Neural progenitor cell (in vitro differentiated cells): ENCODE results near the gene NR2C2. TPM values are rescaled to one million over a fixed set of nuclear protein-coding genes. Genes with fewer than 3 reads are reported as not detected.

Experiments used
- DNase-seq: peaks from one replicate; pipeline ENCODE4 v3.0.0-alpha.2; 2016; ENCODE audit warnings: low spot score
- H2AFZ ChIP-seq: fragments of 200-600 bp; sonication (generic); replicated peaks from 2 replicates; pipeline ENCODE4 v1.6.1; 2016; ENCODE audit warnings: antibody characterized with exemption
- H3F3A ChIP-seq: fragments of 200-600 bp; sonication (generic); 2 replicates; pipeline ENCODE4 v1.6.1; 2016; ENCODE audit warnings: antibody characterized with exemption, low read depth
- H3K27ac ChIP-seq: fragments of 200-600 bp; sonication (generic); 2 replicates; pipeline ENCODE4 v1.5.1; 2016; ENCODE audit warnings: mild to moderate bottlenecking
- H3K27me3 ChIP-seq: fragments of 200-600 bp; sonication (generic); 2 replicates; pipeline ENCODE4 v1.6.1; 2016; ENCODE audit warnings: mild to moderate bottlenecking, moderate library complexity
- H3K36me3 ChIP-seq: fragments of 200-600 bp; sonication (generic); 2 replicates; pipeline ENCODE4 v1.5.1; 2016
- H3K4me1 ChIP-seq: fragments of 200-600 bp; sonication (generic); 2 replicates; pipeline ENCODE4 v1.6.1; 2016; ENCODE audit warnings: mixed run types
- H3K4me2 ChIP-seq: fragments of 200-600 bp; sonication (generic); 2 replicates; pipeline ENCODE4 v1.6.1; 2016
- H3K4me3 ChIP-seq: fragments of 200-600 bp; sonication (generic); 2 replicates; pipeline ENCODE4 v1.5.1; 2016
- H3K79me2 ChIP-seq: fragments of 200-600 bp; sonication (generic); 2 replicates; pipeline ENCODE4 v1.6.1; 2016; ENCODE audit warnings: low read depth
- H3K9ac ChIP-seq: fragments of 200-600 bp; sonication (generic); 2 replicates; pipeline ENCODE4 v1.6.1; 2016
- H3K9me3 ChIP-seq: fragments of 200-600 bp; sonication (generic); 2 replicates; pipeline ENCODE4 v1.5.1; 2016; ENCODE audit warnings: low read depth
- H4K20me1 ChIP-seq: fragments of 200-600 bp; sonication (generic); 2 replicates; pipeline ENCODE4 v1.6.1; 2016; ENCODE audit warnings: low read depth
- H3K27ac Mint-ChIP-seq: 3 replicates; pipeline ENCODE4 v1.8.0; 2021; ENCODE audit warnings: mixed read lengths
- H3K27me3 Mint-ChIP-seq: 2 replicates; pipeline ENCODE4 v1.8.0; 2022; ENCODE audit warnings: low read depth, mild to moderate bottlenecking, inconsistent platforms, moderate library complexity, mixed read lengths; ENCODE audit not compliant: insufficient read depth
- H3K36me3 Mint-ChIP-seq: 3 replicates; pipeline ENCODE4 v1.8.0; 2021; ENCODE audit warnings: mixed read lengths
- H3K4me1 Mint-ChIP-seq: 3 replicates; pipeline ENCODE4 v1.8.0; 2021; ENCODE audit warnings: mixed read lengths
- H3K4me3 Mint-ChIP-seq: 3 replicates; pipeline ENCODE4 v1.8.0; 2021; ENCODE audit warnings: mild to moderate bottlenecking, moderate library complexity, mixed read lengths
- H3K9me3 Mint-ChIP-seq: 3 replicates; pipeline ENCODE4 v1.8.0; 2020; ENCODE audit warnings: mixed read lengths
- EZH2 ChIP-seq: fragments of 200-600 bp; sonication (generic); IDR thresholded peaks from 2 replicates; pipeline ENCODE4 v1.6.1; 2017; ENCODE audit warnings: antibody characterized with exemption, mild to moderate bottlenecking, moderate library complexity
- EZH2phosphoT487 ChIP-seq: fragments of 200-600 bp; sonication (generic); IDR thresholded peaks from 2 replicates; pipeline ENCODE4 v1.6.1; 2017; ENCODE audit warnings: antibody characterized with exemption
- total RNA-seq: library from RNA; depleted of rRNA; stranded (reverse); fragments of >200 nt; gene quantifications from 2 replicates; pipeline ENCODE4 v1.2.3, GENCODE V29; 2015; ENCODE audit warnings: low replicate concordance
- TF ChIP-seq, protein P1 (sequence below): fragments of 200-600 bp; sonication (generic); IDR thresholded peaks from 2 replicates; pipeline ENCODE4 v1.5.1; 2017; ENCODE audit warnings: antibody characterized with exemption, mild to moderate bottlenecking

Gene NR2C2
- total RNA-seq, 1 donor from 2014 or later: 57.3 TPM

DNA sequence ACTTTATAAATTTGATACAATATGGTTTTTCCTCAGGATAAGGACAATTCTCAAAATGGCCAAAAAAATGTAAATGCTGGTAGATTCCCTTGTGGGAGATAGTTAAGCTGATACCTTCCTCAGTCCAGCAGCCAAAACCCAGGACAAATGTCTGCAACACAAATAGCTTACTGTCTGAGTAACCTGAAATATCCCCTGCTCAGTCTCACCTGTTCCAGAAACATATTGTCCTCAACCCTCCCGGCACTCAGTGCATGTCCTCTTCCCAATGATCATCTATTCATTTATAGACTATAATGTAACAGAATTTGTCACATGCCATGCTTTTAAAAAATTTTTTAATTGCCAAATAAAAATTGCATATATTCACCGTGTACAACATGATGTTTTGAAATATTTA lies 139.3 kb downstream of the NR2C2 start:
- TF ChIP-seq EZH2: no peak
- Histone ChIP-seq H3K9me3 (no peaks in the 10 kb centered on the region), H4K20me1 (no peaks in the 10 kb centered on the region), H3F3A (no peaks in the 10 kb centered on the region), H3K4me3 (no peak overlapping the region), H3K27ac (no peak overlapping the region), H3K27me3 (no peaks in the 10 kb centered on the region), H3K4me2 (no peak overlapping the region), H3K79me2 (no peaks in the 10 kb centered on the region), H3K36me3 (no peaks in the 10 kb centered on the region), H3K9ac (no peak overlapping the region), H3K4me1 (no peaks in the 10 kb centered on the region), H2AFZ (no peak overlapping the region)
- H3K9me3 Mint-ChIP-seq: no peaks in the 10 kb centered on the region
- peaks cover 4% of the 10 kb centered on the region for H3K27me3 Mint-ChIP-seq
- no peaks in the 10 kb centered on the region for H3K4me1 Mint-ChIP-seq
- no peak overlapping the region for H3K4me3 Mint-ChIP-seq
- no peak for DNase-seq
- H3K27ac Mint-ChIP-seq: no peak overlapping the region
- H3K36me3 Mint-ChIP-seq: peaks cover 27% of the 10 kb centered on the region

DNA sequence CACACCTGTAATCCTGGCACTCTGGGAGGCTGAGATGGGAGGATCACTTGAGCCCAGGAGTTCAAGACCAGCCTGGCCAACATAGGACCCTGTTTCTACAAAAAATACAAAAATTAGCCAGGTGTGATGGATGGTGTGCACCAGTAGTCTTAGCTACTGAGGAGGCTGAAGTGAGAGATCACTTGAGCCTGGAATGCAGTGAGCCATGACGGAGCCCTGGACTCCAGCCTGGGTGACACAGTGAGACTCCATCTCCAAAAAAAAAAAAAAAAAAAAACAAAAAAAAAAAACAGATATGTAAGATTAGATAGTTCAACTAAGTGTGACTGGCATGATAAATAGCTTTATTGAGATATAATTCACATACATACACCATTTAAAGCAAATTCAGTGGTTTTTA lies 141.8 kb downstream of the NR2C2 start:
- no peaks in the 10 kb centered on the region for H3K79me2 ChIP-seq
- H3K27ac ChIP-seq: no peak overlapping the region
- no peak overlapping the region for H3K4me3 Mint-ChIP-seq
- no peaks in the 10 kb centered on the region for H3K9me3 Mint-ChIP-seq
- H2AFZ ChIP-seq: no peak overlapping the region
- no peak for DNase-seq
- no peaks in the 10 kb centered on the region for H3K36me3 ChIP-seq
- H3K4me1 Mint-ChIP-seq: no peaks in the 10 kb centered on the region
- H3K27me3 ChIP-seq: no peaks in the 10 kb centered on the region
- peaks cover 13% of the 10 kb centered on the region for H3K36me3 Mint-ChIP-seq
- TF ChIP-seq EZH2phosphoT487 (no peak), EZH2 (no peak)
- TF ChIP-seq, protein P1, sequence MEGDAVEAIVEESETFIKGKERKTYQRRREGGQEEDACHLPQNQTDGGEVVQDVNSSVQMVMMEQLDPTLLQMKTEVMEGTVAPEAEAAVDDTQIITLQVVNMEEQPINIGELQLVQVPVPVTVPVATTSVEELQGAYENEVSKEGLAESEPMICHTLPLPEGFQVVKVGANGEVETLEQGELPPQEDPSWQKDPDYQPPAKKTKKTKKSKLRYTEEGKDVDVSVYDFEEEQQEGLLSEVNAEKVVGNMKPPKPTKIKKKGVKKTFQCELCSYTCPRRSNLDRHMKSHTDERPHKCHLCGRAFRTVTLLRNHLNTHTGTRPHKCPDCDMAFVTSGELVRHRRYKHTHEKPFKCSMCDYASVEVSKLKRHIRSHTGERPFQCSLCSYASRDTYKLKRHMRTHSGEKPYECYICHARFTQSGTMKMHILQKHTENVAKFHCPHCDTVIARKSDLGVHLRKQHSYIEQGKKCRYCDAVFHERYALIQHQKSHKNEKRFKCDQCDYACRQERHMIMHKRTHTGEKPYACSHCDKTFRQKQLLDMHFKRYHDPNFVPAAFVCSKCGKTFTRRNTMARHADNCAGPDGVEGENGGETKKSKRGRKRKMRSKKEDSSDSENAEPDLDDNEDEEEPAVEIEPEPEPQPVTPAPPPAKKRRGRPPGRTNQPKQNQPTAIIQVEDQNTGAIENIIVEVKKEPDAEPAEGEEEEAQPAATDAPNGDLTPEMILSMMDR: no peak
- H3F3A ChIP-seq: no peaks in the 10 kb centered on the region
- no peak overlapping the region for H3K9ac ChIP-seq
- H3K4me3 ChIP-seq: no peak overlapping the region
- H3K9me3 ChIP-seq: no peaks in the 10 kb centered on the region
- H3K27me3 Mint-ChIP-seq: no peaks in the 10 kb centered on the region
- H3K4me2 ChIP-seq: no peak overlapping the region
- H3K27ac Mint-ChIP-seq: no peak overlapping the region
- H3K4me1 ChIP-seq: no peaks in the 10 kb centered on the region
- no peaks in the 10 kb centered on the region for H4K20me1 ChIP-seq

DNA sequence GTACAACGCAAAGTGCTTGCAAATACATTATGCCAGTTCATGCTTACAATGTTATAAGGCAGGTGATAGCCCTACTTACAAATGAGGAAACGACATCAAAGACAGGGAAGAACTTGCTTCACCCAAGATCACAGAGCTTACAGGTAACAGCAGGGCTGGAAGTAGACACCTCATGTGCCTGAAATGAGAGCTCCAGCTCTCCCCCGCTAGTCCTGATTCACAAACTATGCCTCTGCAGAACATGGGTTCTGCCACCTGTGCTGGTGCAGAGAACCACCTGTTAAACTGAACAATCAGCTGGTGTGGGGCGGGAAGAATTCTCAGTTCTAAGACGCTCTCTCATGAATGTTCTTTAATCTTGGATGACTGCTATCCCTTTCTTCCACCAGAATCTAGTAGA lies 144.2 kb downstream of the NR2C2 start:
- no peak overlapping the region for H3K27ac Mint-ChIP-seq
- Histone ChIP-seq H2AFZ (no peak overlapping the region), H3K36me3 (no peaks in the 10 kb centered on the region), H3K9ac (no peak overlapping the region), H3K79me2 (peaks cover 4% of the 10 kb centered on the region), H3K4me3 (no peak overlapping the region), H3K27me3 (no peaks in the 10 kb centered on the region), H3K27ac (no peak overlapping the region), H3K4me2 (no peak overlapping the region), H3F3A (no peaks in the 10 kb centered on the region), H3K9me3 (no peaks in the 10 kb centered on the region), H3K4me1 (no peaks in the 10 kb centered on the region), H4K20me1 (no peaks in the 10 kb centered on the region)
- no peak for TF ChIP-seq EZH2
- TF ChIP-seq EZH2phosphoT487: no peak
- TF ChIP-seq, protein P1: no peak
- no peak for DNase-seq
- H3K9me3 Mint-ChIP-seq: no peaks in the 10 kb centered on the region
- no peaks in the 10 kb centered on the region for H3K4me1 Mint-ChIP-seq
- H3K36me3 Mint-ChIP-seq: peaks cover 8% of the 10 kb centered on the region
- no peak overlapping the region for H3K4me3 Mint-ChIP-seq
- H3K27me3 Mint-ChIP-seq: no peaks in the 10 kb centered on the region

DNA sequence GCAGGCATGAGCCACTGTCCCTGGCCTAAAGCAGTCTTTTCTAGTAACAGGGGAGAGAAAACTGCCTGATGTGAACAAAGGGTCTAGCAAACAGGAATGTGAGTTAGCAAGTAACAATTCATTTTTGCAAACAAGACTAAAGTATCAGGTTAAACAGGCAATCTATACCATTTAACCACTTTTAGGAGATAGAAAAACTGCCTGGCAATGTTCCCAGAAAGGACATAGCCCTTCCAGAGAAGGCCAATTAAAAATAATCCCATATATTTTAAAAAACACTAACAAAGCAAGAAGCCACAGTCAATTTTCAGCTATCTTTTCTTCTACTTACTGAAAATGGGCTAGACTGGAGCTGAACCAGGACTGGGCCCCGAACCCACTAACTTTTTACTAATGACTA lies 145.3 kb downstream of the NR2C2 start:
- H3F3A ChIP-seq: no peaks in the 10 kb centered on the region
- H4K20me1 ChIP-seq: peaks cover 4% of the 10 kb centered on the region
- no peak for TF ChIP-seq EZH2
- TF ChIP-seq, protein P1: no peak
- no peak for TF ChIP-seq EZH2phosphoT487
- no peak overlapping the region for H3K4me3 ChIP-seq
- H3K9ac ChIP-seq: no peak overlapping the region
- no peak overlapping the region for H3K4me2 ChIP-seq
- no peak overlapping the region for H3K27ac ChIP-seq
- no peaks in the 10 kb centered on the region for H3K36me3 ChIP-seq
- H2AFZ ChIP-seq: no peak overlapping the region
- Mint-ChIP-seq H3K4me1 (peaks cover under 1% of the 10 kb centered on the region), H3K9me3 (no peaks in the 10 kb centered on the region), H3K27ac (no peak overlapping the region), H3K36me3 (peaks cover 8% of the 10 kb centered on the region), H3K4me3 (no peak overlapping the region), H3K27me3 (no peaks in the 10 kb centered on the region)
- H3K9me3 ChIP-seq: no peaks in the 10 kb centered on the region
- no peaks in the 10 kb centered on the region for H3K27me3 ChIP-seq
- DNase-seq: no peak
- peaks cover 2% of the 10 kb centered on the region for H3K4me1 ChIP-seq
- H3K79me2 ChIP-seq: peaks cover 15% of the 10 kb centered on the region
